Measurements from ENCODE around the gene WASF3.

GRCh38 chr13:26568132-26568815, 10.8 kb downstream of the WASF3 start:
- no peak for TF ChIP-seq CTCF (IDR thresholded peaks at IDR 0.05)
- no peak for TF ChIP-seq POLR2A (IDR thresholded peaks at IDR 0.05)
